B cell (primary cell): ENCODE measurements around the gene BTBD17.

Experiments
- CTCF ChIP-seq: fragments of 200-600 bp; IDR thresholded peaks from one replicate; pipeline ENCODE4 v1.8.0; 2022; ENCODE audit warnings: antibody characterized with exemption, mild to moderate bottlenecking
- EZH2 ChIP-seq: IDR thresholded peaks from 2 replicates; pipeline ENCODE4 v1.6.1; 2012; ENCODE audit warnings: borderline replicate concordance, low read depth, mild to moderate bottlenecking, moderate library complexity, low read length; ENCODE audit not compliant: insufficient read depth, poor library complexity, severe bottlenecking

- TF ChIP-seq CTCF: no peak
- no peak for TF ChIP-seq EZH2
Measured at GRCh38 chr17:74317071-74317470, 44.6 kb downstream of the BTBD17 start.
